ENCODE measurements around the gene EXD3.

The EXD3 gene

GRCh38 chr9:137446851-137447471 is 24.0 kb upstream of the EXD3 start:
- DNase-seq: no peak

DNA sequence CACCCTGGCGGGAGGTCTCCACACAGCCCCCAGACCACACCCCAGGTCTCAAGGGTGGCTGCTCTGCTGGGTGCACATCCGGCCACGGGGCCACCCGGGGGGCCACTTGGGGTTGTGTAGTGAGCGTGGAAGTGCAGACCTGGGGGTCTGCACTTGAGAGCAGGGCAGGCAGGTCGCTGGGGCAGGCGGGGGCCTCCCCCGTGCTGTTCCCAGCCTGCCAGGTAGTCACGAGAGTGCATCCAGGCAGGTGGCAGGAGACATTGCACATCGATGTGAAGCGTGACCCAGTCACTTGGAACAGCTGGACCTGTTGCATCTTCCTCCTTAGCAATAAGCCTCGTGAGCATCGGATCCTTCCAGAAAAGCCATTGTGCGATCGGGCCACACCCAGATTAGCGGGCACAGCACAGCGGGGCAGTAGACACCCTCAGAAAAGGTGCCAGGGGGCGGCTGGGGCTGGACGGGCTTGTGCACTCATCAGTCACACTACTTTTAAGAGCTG is 23.0 kb upstream of the EXD3 start:
- DNase-seq: no peak

GRCh38 chr9:137445275-137445807 is 22.4 kb upstream of the EXD3 start:
- DNase-seq: peak; percentile 89

GRCh38 chr9:137444106-137444790 is 21.3 kb upstream of the EXD3 start:
- DNase-seq: no peak

DNA sequence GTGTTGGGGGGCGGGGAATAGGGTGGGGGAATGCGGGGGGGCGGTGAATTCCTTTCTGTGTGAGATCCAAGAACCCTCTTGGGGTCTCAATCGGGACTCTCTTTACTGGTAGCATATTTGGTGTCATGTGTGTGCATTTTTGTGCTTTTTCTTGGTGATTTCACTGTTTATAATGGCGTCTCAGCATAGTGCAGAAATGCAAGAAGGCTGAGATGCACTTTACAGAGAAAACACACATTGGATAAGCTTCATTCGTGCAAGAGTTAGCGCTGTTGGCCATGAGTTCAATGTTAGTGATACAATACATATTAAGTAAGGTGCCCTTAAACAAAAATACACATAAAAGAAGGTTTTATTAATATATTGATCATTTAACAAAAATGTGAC is 19.0 kb upstream of the EXD3 start:
- no peak for DNase-seq

DNA sequence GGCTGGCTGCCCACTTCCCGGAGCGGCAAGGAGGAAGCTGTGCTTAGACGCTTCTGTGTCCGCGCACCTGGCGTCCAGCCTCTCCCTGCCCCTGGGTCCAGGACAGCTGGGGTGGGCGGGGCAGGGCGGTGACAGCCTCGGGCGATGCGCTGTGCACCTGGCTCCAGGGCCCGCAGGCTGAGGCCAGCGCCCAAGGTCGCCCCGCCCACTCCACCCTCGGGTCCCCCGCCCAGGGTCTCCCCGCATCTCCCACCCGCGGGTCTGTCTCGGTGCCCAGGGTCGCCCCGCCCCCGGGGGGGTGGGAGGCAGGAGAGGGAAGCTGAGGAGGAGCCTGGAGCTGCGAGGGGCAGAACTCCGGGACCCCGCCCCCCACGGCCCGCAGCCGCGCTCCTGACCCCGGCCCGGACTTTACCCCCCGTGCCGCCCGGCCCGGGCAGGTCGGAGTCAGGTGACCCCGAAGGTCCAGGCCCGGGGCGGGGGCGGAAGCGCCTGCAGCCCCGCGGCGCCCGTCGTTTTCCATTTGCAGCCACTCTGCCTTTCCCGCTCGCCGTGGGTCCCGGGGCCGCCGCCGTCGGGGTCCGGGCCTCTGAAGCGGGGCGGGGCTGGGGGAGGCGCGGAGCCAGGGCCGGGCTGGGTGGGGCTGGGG is 18.4 kb upstream of the EXD3 start, which contains the start of gene ENTPD8:
Gene ENTPD8, minus strand, starts transcription at position 69 of the 646 bp plus-strand sequence. CDS start 3,072 bp downstream, outside the sequence.
- no peak for DNase-seq

DNA sequence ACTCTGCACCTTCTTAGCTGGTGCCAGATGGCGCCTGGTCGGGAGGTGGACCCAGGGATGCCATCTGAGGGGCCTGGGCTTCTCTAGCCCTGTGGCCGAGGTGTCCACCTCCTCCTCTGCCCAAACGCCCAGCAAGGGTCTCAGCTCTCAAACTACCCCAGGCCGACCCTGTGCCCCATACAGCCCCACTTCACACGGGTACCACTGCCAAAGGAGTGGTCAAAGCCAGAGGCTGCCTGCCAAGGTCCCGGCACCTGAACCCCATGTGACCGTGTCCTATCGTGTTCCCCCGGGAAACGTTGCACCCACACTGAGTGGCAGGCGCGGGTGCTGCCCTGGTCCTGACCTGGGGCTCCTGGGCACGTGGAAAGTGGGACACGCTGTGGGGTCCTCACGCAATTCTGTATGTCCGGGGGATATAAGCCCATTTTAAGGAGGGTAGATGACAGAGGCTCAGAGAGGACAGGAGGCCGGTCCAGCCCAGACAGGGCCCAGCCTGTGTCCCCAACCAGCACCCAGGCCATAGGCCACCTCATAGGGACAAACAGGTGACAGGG is 16.3 kb upstream of the EXD3 start:
- DNase-seq: no peak

GRCh38 chr9:137438591-137439157 is 15.7 kb upstream of the EXD3 start:
- DNase-seq: no peak

DNA sequence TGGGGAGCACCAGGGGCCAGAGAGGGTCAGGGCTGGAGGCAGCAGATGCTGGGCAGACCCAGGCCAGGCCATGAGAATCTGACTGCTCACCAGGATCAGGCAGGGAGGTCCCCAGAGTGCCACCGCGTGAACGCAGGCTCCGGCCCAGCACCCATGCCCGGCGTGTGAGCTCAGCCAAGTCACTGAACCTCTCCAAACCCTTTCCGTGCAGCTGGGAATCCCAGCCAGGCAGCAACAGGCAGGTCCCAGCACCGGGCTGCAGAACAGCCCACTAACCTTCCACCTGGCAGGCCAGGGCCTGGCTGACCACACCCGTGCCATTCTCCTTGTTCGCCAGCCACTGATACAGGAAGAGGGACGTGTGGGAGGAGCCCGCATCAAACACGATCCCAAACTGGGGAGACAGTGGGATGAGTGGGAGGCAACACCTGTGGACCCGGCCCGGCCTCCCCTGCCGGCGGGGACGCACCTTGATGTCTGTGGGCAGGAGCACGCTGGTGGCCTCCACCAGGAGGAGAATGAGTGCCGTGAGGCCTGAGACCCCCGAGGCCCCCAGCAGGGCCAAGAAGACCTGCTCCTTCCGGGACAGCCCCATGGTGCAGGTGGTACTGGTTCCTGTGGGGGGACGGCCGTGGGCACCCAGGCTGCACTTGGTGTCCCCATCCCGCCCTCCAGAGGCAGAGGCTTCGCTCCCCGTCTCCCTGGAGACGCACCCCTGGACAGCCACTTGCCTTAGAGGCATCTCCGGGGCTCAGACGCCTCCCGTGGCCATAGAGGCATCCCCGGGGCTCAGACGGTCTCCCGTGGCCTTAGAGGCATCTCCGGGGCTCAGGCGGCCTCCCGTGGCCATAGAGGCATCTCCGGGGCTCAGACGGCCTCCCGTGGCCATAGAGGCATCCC is 15.0 kb upstream of the EXD3 start:
- DNase-seq: no peak

DNA sequence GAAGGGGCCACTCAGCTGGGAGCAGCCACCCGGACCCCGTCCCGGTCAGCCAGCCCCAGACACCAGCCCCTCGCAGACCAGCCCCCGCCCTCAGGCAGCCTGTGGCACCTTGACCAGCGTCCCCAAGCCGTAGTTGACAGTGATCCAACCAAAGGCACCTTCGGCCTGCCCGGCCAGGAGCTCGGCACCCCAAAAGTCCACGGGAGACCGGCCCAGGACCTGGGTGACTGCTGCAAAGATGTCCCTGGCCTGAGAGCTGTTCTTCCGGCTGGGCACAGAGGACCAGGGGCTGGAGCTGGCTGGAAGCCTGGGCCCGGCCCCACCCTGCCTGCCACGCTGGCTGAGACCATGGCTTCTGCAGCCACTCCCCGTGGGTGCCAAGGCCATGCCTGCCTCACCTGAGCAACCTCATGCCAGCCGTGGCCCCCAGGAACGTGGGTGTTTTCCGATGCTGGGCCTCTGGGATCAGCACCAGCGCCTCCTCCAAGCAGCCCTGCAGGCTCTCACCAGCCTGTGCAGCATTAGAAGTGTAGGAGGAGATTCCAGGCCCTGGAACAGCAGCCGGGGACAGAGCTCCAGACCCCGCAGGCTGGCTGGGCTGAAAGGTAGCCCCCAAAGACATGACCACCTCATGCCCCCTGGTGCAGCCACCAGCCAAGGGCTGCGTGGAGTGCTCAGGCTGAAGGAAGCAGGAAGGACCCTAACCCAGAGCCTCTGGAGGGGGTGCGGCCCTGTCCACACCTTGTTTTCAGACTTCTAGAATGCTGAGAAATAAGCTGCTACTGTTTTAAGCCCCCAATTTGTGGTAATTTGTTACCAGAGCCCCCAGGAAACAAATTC is 14.0 kb upstream of the EXD3 start:
- DNase-seq: no peak

DNA sequence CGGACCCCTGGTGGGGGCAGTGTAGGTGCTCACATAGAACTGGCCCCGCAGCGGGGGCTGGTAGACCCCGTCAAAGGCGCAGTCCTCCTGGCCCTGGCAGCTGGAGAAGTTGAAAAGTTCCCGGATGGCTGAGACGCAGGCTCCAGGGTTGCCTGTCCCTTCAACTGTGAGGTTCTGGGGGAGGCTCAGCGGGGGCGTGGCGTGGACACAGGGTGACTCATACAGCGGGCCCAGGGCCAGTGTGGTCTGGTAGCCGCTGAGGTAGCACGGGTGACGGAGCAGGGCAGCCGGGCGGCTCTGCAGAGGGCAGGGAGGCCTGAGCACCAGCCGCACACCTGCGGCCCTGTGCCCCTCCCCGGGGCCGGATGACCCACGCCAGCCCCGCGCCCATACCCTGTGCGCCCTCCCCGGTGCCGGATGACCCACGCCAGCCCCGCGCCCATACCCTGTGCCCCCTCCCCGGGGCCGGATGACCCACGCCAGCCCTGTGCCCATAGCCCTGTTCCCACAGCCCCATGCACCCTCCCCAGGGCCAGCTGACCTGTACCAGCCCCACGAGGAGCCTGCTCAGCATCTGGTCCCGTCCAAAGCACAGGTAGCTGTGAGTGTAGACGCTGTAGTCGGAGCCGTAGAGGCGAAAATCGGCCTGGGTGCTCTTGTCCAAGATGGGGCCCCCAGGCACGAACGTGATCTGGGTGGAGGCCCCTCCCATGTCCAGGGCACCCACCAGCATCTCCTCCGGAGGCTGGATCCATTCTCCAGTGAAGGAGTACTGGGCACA is 13.2 kb upstream of the EXD3 start:
- DNase-seq: no peak

- no peak for DNase-seq
Observed at GRCh38 chr9:137435381-137435891, 12.5 kb upstream of the EXD3 start.

- no peak for DNase-seq
Observed at GRCh38 chr9:137434498-137435380, 11.8 kb upstream of the EXD3 start.

DNA sequence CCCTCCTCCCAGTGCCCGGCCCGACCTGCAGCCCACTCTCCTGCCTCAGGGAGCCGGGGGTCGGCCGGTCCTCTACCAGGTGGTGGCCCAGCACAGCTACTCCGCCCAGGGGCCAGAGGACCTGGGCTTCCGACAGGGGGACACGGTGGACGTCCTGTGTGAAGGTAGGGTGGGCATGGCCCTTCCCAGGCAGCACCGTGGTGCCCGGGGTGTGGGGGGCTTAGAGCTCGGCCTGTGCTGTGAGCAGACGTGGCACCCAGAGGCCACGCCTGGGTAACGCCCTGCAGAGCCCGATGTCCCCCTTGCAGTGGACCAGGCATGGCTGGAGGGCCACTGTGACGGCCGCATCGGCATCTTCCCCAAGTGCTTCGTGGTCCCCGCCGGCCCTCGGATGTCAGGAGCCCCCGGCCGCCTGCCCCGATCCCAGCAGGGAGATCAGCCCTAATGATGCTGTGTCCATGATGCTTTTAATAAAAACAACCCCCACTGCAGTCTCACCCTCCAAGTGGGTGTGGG is 11.0 kb upstream of the EXD3 start:
- no peak for DNase-seq

- DNase-seq: no peak
Observed at GRCh38 chr9:137433349-137433915, 10.5 kb upstream of the EXD3 start.

GRCh38 chr9:137432687-137433348 is 9.9 kb upstream of the EXD3 start:
- DNase-seq: no peak

DNA sequence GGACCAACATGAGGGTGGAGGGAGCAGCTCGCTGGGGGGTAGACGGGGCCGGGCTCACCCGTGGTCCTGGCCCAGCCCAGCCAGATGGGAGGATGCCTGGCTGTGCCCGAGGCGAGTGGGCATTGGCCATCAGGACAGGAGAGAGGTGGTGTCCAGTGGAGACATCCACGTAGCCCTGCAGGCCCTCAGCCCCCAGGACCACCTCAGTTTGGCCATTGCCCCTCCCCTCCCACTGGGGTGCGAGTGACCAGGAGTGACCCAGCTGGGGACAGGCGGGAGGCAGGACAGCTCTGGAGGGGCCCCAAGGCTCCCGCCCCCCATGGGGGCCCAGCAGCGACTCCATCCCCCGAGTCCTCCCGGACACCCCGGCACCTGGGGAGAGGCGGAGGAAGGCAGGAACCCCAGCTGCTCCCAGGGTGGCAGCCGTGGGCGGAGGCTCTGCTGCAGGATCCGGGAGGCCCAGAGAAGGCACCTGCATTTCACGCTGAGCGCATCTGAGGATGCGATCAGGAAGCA is 8.5 kb upstream of the EXD3 start:
- DNase-seq: no peak

Data from CD4-positive, alpha-beta T cell treated with Interleukin-10 for 1 hour (primary cell).